Fibroblast of skin of right biceps (primary cell): ENCODE results near the gene TMEM33.
"Not testable (repeated sequence)": the region's sequence is repeated elsewhere in the genome, so short reads cannot be mapped to it uniquely, and the experiment has no call there.

Experiments
- DNase-seq: peaks from one replicate; pipeline ENCODE4 v3.0.0-alpha.2; 2013

Gene TMEM33, protein sequence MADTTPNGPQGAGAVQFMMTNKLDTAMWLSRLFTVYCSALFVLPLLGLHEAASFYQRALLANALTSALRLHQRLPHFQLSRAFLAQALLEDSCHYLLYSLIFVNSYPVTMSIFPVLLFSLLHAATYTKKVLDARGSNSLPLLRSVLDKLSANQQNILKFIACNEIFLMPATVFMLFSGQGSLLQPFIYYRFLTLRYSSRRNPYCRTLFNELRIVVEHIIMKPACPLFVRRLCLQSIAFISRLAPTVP

DNA sequence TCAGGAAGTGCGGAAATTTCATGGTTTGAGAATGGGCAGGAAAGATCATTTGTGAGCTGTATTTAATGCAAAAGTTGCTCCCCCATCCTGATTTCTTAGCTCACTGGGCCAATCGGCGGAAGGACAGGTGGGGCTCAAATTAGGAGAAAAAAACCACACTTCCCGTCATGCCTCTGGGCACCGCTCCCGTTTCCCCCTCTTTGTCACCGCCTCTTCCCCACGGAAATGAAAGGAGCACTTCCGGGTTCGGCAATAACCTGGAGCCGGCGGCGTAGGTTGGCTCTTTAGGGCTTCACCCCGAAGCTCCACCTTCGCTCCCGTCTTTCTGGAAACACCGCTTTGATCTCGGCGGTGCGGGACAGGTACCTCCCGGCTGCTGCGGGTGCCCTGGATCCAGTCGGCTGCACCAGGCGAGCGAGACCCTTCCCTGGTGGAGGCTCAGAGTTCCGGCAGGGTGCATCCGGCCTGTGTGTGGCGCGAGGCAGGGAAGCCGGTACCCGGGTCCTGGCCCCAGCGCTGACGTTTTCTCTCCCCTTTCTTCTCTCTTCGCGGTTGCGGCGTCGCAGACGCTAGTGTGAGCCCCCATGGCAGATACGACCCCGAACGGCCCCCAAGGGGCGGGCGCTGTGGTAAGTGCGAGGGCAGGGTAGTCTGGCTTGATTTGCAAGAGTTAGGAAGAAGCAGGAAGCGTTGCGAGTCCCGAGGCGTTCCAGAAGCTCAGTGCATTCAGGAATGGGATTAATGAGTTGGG is at the start of gene TMEM33:
Gene TMEM33, plus strand, starts transcription at position 529 of the 751 bp plus-strand sequence. Its CDS starts 56 bp downstream, at position 585.
- DNase-seq: peak; percentile 87

DNA sequence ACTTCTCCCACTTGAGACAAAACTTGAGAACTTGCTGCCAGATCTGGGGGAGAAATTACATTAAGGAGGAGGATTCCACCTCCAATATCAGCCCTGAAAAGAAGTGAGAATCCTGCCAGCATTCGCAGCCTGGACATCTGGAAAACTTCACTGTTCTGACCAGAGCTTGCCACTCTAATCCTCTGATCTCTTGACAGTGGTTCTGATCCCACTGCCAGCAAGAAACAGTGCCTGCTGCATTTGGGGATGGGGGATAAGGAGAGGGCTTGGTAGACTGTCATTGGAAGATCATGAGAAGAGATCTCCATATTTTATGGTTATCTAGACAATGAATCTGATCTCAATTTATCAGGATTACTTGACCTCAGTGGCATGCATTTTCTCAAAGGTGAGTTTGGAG is 49.8 kb upstream of the TMEM33 start:
- no peak for DNase-seq

DNA sequence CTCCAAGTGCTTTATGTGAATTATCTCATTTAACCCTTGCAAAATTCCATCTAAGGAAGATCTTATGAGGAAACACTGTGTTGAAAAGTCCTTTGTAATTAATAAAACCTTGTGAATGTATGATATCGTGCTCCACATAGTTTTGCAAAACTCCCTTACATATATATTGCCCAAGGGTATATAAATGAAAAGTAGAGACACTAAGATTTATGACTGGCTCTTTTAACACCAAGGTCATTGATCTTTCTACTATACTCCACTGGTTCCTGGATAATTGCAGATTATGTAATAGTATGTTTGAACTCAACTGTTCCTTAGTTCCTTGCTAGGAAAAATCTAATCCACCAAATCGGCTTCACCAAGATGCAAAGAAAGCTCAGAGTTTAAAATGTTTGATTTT is 48.0 kb upstream of the TMEM33 start:
- DNase-seq: no peak

DNA sequence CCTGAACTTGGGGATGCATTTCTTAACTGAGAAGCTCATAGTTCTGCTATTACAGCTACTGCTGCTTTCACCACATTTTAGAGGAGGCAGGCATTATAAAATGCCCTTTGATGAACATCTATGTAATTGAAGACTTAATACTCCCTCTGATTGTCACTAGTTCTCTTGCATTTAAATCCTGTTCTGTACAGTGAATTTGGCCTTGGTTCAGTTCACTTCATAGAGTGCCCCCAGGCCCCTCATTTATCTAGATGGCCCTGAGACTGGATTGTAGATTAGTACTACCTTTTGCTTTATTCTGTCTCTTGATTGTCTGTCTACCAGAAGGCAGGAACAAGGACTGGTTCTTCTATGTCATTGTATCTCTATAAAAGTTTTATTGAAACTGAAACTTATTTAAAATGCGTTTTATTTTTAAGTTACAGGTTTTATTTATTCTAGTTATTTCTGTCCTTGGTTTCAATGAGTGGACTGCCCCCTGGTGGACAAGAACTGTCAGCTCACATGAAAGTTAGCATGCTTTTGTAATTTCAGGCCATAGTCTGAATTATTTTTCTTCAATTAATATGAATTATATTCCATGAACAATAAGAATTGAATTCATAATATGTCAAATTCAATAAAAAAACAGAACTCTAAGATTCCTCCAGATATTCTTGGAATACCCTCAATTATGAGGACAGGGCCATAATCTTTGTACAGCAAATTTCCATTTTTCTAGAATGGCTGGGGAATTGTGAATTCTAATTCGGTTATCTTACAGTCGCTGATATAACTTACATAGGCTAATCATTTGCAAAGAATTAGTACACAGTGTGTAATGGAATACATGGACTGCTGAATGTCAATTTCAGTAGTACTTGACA is 47.2 kb upstream of the TMEM33 start:
- peak; percentile 33 for DNase-seq

DNA sequence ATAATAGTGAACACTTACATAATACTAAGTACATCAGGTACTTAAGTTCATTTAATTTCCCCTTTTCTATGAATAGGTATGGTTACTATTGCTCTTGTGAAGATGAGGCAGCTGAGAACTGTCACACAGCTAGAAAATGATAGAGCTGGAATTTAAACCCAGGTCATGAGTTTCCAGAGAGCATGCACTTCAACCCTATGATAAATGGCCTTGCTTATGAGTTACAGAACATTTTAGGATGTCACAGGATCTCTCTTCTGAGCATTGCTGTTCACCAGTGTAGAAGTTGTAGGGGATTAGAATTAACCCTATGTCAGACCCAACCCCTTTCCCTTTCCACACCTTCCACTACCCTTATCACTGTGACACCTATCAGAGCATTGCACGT is 46.5 kb upstream of the TMEM33 start:
- no peak for DNase-seq

DNA sequence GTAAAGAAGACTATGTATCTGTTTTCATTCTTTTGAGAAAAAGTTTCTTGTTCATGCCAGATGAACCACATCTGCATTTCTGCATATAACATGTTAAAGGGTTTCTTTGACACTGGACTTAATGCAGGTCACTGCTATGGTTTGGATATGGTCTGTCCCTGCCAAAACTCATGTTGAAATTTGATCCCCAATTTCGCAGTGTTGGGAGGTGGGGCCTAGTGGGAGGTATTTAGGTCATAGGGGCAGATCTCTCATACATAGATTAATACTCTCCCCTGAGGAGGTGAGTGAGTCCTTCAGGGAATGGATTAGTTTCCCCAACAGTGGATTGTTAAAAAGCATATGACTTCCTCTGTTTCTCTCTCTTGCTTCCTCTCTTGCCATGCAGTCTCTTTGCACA is 45.9 kb upstream of the TMEM33 start:
- no peak for DNase-seq

DNA sequence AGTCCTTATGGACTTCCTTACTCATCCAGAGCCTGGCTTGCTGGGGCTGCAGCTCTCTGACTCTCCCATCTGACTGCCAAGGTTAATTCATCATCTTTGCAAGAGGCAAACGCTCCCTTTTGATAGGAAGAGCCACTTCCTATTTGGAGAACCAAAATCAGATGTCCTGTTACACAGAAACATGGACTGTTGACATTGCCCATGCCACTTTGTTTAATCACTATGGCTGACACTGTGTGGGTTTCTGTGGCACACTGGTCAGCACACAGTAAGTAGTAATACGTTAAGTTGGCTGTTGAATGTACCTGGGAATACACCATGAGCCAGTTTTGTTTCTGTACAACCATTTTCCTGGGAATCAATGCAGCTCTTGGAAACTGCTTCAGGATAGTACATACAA is 45.1 kb upstream of the TMEM33 start:
- no peak for DNase-seq

DNA sequence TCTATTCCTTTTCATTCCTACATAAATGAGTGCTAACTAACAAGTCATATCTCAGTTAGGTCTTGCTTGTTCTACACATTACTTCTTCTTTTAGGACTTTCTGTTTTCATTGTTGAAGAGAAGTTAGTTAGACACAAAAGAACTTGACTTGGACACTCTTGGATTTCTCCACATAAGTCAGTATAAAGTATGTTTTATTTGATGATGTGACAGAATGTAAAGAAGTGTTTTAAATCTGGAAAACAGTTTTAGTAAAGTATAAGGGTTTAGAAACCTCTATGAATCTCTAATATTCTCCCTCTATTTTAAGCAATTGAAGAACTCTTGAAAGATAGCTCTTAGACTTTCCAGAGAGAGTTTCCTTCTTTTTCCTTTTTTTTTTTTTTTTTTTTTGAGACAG is 38.6 kb upstream of the TMEM33 start:
- DNase-seq: no peak

DNA sequence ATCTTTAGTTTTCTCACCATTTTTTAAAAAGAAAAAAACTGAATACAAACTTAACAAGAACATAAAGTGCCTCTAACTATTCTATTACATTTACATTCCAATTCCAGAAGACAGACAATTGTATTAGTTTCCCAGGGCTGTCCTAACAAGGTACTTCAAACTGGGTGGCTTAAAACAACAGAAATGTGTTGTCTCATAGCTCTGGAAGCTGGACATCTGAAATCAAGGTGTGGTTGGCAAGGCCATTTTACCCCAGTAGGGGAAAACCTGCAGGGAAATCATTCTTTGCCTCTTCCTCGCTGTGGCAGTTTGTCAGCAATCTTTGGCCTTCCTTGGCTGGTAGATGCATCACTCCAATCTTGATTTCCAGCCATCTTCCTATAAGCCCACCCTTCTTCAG is 37.5 kb upstream of the TMEM33 start:
- DNase-seq: no peak

DNA sequence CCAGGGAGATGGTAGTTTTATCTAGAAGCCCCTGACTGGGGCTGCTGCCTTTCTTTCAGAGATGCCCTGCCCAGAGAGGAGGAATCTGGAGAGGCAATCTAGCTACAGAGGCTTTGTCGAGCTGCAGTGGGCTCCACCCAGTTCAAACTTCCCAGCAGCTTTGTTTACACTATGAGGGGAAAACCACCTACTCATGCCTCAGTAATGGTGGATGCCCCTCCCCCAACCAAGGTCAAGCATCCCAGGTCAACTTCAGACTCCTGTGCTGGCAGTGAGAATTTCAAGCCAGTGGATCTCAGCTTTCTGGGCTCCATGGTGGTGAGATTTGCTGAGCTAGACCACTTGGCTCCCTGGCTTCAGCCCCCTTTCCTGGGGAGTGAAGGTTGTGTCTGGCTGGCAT is 26.1 kb upstream of the TMEM33 start:
- DNase-seq: not testable (repeated sequence)

DNA sequence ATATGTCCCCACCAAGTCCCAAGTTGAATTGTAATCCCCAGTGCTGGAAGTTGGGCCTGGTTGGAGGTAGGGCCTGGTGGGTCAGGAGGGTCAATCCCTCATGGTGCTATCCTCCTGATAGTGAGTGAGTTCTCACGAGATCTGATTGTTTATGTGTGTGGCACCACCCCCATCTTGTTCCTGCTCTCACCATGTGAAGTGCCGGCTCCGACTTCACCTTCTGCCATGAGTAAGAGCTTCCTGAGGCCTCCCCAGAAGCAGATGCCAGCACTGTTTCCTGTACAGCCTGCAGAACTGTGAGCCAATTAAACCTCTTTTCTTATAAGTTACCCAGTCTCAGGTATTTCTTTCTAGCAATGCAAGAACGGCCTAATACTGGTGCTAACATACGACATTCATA is 22.7 kb upstream of the TMEM33 start:
- no peak for DNase-seq

DNA sequence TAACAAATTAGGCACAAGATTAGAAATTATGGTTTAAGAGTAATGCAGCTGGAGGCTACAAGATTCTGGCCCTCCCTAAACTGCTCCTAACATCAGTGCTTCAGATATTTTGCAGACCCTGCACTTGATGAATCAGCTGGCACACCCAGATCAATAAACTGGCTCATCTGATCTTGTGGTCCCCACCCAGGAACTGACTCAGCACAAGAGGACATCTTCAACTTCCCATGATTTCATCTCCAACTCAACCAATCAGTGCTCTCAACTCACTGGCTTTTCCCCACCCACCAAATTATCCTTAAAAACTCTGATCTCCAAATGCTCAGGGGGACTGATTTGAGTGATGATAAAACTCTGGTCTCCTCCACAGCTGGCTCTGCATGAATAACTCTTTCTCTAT is 21.7 kb upstream of the TMEM33 start:
- DNase-seq: no peak

DNA sequence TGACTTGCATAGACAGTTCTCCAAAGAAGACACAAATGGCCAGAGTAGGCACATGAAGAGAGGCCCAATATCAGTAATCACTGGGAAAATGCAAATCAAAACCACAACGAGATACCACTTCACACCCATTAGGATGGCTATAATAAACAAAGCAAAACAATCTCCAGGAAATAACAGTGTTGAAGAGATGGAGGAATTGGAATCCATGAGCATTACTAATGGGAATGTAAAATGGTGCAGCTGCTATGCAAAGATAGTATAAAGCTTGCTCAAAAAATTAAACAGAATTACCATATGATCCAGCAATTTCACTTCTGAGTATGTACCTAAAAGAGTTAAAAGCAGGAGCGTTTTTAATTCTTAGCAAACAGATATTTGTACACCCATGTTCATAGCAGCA is 17.0 kb upstream of the TMEM33 start:
- no peak for DNase-seq

DNA sequence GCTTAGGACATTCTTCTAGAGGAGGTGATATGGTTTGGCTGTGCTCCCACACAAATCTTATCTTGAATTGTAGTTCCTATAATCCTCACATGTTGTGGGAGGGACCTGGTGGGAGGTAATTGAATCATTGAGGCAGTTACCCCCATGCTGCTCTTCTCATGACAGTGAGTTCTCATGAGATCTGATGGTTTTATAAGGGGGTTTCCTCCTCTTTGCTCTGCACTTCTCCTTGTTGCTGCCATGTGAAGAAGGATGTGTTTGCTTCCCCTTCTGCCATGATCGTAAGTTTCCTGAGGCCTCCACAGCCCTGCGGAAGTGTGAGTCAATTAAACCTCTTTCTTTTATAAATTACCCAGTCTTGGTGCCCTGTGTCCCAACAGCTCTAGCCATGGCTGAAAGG is 14.8 kb upstream of the TMEM33 start:
- DNase-seq: not testable (repeated sequence)

DNA sequence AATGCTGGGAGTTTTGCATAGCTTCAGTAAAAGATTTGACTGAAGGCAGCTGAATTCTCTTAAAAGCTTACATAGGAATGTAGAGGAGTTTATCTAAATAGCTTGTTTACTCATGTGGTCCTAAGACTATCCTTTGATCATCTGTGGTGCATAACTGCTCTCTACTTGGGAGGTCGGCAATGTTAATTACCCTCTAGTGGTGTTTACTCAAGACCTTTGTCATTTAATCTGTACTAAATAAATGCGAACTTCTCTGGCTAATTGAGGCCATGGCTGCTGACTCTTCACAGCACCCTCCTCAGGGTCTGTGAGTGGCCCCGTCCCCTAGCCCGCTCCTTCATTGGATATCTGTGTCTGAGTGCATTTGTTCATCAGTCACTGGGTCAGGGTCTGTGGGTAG is 13.8 kb upstream of the TMEM33 start:
- DNase-seq: no peak

DNA sequence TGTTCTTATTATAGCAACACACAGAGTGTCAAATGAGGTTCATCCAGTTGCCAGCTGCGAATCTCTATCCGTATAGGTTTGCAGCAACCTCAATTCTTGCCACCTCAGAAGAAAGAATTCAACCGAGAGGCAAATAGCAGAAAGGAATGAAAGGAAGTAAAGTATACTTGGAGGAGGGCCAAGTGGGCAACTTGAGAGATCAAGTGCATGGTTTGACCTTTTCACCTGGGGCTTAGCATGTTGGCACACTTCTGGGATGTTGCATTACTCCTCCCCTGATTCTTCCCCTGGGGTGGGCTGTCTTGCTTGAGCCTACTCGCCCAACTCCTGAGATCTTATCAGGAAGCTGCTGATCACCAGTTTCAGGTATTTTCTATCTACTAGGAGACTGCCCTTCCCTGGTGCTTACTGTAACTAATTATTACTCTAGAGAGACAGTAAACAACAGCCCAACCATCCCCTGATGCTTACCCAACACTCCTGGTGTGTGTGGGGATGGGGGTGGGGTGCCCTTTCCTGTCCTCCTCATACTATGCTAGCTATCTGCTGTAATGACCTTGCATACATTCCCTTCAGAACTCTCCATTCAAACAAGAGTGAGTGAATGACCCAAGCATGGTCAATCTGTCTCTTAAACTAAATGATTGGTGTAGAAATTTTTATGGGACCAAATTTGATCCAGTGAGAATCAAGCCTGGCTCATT is 7.3 kb upstream of the TMEM33 start:
- DNase-seq: no peak

DNA sequence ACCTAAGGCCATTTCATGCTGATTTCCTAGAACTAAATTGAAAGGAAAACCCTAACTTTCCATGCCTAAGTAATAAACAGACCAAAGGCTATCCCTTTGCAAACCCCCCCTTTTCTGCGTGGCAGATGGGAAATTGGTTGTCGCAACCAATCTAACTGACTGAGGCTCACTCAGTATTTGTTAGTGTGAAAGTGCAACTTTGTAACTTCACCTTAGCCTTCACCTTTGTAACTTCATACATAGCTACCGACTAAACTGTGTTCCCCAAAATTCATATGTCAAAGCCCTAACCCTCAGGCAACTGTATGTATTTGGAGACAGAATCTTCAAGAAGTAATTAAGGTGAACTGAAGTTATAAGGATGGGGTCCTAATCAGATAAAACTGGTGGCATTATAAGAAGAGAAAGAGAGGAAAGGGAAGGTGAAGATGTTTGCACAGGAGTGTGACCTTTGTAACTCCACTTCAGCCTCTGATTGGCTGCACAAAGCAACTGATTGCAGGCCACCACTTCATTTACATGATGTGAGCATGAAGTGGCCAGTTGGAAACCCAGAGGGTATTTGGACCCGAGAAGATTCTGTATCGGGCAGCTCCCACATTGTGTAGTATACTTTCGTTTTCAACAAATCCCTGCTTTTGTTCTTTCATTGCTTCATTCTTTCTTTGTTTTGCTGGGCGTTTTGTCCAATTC is 4.9 kb upstream of the TMEM33 start:
- no peak for DNase-seq

DNA sequence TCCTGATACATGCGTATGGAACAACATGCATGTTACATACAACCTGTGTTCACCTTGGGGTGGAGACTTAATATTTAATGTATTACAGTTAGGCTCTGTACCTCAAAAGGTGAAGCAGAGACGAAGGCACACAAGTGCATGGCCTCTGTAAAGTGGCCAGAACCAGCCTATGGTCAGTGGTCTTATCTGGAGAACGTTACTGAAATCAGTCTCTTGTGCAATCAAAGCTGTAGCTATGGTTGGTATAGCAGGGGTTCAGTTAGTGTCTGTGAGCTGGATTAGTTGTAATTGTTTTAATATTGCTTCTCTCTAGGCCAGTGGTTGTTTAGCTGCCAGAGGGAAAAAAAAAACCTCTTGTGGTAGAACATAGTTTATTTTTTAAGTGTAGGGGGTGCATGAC is 2.2 kb upstream of the TMEM33 start:
- no peak for DNase-seq

DNA sequence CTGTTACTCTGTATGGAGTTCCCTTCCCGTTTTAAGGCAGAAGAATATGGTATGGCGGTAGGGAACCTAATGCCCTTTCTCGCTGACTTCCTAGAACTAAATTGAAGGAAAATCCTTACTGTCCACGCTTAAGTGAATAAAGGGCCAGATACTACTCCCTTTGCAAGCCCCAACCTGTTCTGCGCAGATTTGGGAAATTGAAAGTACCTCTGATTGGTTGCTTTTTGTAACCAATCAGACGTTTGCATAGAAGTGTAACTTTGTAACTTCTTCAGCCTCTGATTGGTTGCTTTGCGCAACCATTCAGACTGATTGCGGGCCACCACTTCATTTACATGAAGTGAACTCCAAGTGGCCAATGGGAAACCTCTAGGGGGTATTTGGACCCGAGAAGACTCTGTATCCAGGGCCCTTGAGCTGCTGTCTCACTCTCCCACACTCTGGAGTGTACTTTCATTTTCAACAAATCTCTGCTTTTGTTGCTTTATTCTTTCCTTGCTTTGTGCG is 1.2 kb upstream of the TMEM33 start:
- DNase-seq: no peak

DNA sequence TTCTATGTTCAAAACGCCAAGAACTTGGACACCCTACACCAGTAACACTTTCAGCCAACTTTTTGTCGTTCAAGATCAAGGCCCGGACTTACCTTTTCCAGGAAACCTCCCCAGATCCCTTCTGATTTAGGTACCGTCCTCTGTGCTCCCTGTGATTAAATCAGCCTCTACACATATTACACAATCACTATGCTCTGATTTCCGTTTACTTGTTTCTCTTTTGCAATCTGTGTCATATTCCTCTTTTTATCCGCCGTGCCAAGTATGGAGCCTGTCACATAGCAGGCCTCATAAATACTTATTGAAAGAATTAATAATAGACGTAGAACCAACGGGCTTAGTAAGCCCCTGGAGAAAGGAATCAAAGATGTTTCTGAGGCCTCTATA is 722 bp upstream of the TMEM33 start:
- no peak for DNase-seq

DNA sequence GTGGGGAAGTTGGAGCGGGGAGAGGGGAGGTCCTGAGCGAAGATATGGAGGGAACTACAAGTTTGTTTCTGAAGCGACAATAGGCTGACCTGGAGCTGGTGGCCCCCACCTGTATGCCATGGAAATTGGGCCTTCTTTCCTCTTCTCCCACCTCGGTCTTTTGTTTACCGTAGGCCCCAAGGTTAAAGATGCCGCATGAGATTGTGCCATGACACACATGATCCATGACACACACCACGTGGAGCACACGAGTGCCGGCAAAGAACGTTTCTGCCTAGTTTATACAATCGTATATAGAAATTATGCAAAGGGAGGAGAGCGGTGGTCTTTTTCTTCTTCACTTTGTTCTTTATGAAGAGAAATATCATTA is 408 bp downstream of the TMEM33 start:
- peak; percentile 8 for DNase-seq

DNA sequence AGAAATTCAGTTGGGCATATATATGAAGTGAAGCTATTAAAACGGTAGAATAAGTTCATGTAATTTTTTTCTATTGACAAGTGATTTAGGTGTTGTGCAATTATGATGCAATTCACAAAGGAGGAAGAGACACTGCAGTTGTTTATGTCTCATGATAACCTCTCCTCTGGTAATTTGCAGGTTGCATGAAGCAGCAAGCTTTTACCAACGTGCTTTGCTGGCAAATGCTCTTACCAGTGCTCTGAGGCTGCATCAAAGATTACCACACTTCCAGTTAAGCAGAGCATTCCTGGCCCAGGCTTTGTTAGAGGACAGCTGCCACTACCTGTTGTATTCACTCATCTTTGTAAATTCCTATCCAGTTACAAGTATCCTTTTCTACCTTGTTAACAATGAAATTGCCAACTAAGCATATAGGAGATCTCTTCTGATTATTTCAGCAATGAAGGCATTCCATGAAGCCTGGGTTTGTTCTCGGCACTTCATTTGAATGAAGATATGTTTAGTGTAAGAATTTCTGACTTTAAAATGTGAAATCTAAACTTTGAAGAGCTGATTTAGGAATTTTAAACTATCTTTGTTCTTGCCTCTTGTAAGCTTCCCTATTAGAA is 3.9 kb downstream of the TMEM33 start:
- DNase-seq: no peak
